A375 (cell line): ENCODE results near the gene OFD1. TPM values are rescaled to one million over a fixed set of nuclear protein-coding genes. Genes with fewer than 3 reads are reported as not detected.

Source experiments
- total RNA-seq: library from RNA; depleted of rRNA; stranded (reverse); fragments of >200 nt; shearing (Covaris generic); gene quantifications from 2 replicates; pipeline ENCODE4 v1.2.3, GENCODE V29; 2014; rRNA removed

Gene OFD1, protein sequence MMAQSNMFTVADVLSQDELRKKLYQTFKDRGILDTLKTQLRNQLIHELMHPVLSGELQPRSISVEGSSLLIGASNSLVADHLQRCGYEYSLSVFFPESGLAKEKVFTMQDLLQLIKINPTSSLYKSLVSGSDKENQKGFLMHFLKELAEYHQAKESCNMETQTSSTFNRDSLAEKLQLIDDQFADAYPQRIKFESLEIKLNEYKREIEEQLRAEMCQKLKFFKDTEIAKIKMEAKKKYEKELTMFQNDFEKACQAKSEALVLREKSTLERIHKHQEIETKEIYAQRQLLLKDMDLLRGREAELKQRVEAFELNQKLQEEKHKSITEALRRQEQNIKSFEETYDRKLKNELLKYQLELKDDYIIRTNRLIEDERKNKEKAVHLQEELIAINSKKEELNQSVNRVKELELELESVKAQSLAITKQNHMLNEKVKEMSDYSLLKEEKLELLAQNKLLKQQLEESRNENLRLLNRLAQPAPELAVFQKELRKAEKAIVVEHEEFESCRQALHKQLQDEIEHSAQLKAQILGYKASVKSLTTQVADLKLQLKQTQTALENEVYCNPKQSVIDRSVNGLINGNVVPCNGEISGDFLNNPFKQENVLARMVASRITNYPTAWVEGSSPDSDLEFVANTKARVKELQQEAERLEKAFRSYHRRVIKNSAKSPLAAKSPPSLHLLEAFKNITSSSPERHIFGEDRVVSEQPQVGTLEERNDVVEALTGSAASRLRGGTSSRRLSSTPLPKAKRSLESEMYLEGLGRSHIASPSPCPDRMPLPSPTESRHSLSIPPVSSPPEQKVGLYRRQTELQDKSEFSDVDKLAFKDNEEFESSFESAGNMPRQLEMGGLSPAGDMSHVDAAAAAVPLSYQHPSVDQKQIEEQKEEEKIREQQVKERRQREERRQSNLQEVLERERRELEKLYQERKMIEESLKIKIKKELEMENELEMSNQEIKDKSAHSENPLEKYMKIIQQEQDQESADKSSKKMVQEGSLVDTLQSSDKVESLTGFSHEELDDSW
- total RNA-seq: 16.6 and 19.8 TPM in 2 replicates

DNA sequence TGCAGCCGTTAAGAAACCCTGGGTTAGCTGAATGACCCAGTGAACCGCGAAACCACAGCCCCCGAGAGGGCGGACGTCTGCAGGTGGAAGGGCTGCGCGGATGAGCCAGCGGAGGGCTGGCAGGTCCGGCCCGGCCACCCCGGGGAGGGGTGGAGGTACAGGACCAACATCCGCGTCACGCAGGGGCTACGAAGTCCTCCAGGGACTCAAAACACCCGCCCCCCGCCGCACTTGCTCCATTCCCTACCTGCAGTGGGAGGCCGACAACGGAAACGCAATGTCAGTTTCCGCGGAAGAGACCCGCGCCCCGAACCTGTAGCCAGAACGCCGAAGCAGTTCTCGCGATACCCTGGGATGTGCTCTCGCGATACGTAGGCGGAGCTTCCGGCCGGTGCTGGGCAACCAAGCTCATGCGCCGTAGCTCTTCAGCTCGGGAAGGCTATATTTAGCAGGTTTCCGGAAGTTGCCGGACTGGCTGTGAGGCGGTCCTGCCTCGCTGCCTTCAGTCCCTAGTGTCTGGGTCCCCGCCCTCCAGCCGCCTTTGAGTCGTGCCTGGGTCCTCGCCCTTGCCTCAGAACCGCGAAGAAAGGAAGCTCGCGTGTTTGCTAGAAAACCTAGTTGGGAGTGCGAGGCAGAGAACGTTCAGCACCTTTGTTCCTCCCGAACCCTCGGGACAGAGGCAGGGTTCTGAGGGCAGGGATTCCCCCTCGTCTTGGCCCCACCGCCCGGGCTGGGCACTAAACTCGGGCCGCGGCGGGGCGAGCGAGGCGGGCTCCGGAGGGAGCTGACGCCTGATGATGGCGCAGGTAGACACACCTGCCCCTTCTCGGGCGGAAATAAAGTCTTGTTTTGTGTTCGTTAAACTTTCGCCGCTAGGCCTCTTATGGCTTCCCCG is at the start of gene OFD1, which contains the start of gene TRAPPC2:
Gene OFD1 (plus strand): TSS at position 471 of the 895 bp plus-strand sequence. CDS start 324 bp downstream, at position 795.
Gene TRAPPC2 (minus strand): TSS at position 343 of the 895 bp plus-strand sequence. CDS start 14,657 bp downstream, outside the sequence.

GRCh38 chrX:13688958-13689740 is 45.4 kb upstream of the OFD1 start, which contains the start of gene RAB9A:
Gene RAB9A (plus strand): TSS chrX:13689128. CDS start chrX:13708747, 19,619 bp downstream.

DNA sequence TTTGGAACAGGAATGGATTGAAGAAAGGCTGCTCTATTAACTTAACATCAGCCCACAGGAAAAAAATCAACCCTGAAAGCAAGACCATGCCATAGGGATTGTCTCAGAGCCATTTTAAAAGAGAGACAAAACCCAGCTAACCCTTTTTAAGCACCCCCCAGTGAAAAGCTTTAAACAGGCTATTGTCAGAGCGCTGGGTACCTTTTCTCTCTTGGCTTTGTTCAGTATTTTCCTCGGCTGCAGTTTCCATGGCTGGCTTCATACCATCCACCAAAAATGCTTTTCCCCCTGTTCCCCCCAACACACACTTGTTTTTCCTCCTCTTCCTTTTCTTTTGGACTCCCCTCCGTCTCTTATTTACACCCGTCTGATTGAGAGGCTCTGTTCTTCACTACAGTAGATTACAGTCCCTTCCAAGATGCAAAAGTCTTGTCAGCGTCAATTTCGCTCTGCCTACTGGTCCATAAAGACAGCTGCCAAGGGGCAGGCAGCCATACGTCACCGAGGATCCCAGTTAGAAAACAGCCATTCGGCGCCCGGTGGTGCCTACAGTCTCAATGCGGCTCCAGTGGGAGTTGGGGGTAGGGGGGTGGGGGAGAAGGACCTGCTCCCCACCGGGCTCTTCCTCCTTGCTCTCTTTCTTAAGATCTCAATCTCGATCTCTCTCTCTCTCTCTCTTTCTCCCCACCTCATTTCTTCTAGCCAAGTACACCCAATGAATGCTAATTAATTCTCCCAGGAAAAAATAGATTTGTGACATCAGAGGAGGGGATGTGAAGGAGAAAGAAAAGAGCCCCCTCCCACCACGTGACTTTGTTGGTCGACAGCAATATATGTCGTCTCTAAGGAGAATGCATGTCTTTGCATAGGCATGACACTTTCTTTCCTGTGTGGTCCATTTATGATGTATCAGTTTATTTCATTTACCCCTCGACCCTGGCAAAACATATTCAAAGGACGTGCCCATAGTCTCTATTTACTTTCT is 82.4 kb downstream of the OFD1 start, which contains the start of gene GPM6B:
Gene GPM6B (minus strand): TSS at position 451 of the 985 bp plus-strand sequence. CDS start 189 bp downstream, at position 262.

Other genes with a start within 250 kb of the OFD1 start
- gene EGFL6, start 165.1 kb upstream of the OFD1 start, total RNA-seq: not detected in 2 replicates
- 0.57 and 0.58 TPM in 2 replicates for gene TCEANC, start 81.6 kb upstream of the OFD1 start, total RNA-seq
- 22.3 and 24.0 TPM in 2 replicates for gene RAB9A, start 45.6 kb upstream of the OFD1 start, total RNA-seq
- gene TRAPPC2, start 128 bp upstream of the OFD1 start, total RNA-seq: 7.3 and 8.9 TPM in 2 replicates
- gene GPM6B, start 82.3 kb downstream of the OFD1 start, total RNA-seq: 0.23 TPM in 1 of 2 replicates, not detected in the other